Measurements from ENCODE around the gene RUSF1. TPM values are rescaled to one million over a fixed set of nuclear protein-coding genes. Genes with fewer than 3 reads are reported as not detected.
A peak's percentile ranks its signal among the peaks of the same experiment; 100 is the strongest.

RUSF1 gene
- total RNA-seq, 1 experiment from 2014 or later = 59.3 TPM

GRCh38 chr16:31472709-31473203, 35.4 kb downstream of the RUSF1 start:
- Histone ChIP-seq H3K4me2 (ENCODE audit: low read length) (peak overlapping the region; percentile 98), H3K9me3 (ENCODE audit: control insufficient read depth in 1 of 2, insufficient read depth in 1 of 2, low read depth in 1 of 2, low read length in 2 of 2) (no peaks in the 10 kb centered on the region), H3K27ac (ENCODE audit: low read depth, low read length) (peak overlapping the region; percentile 78), H3K9me2 (ENCODE audit: insufficient read depth) (no peaks in the 10 kb centered on the region), H3K4me3 (replicated peaks in 1 of 2; ENCODE audit: low read depth in 1 of 2, low read length in 2 of 2) (peak overlapping the region; percentile 66 to 72), H3K9ac (ENCODE audit: low read length) (peak overlapping the region; percentile 71), H3K36me3 (ENCODE audit: control insufficient read depth in 1 of 2, insufficient read depth in 2 of 2, low read length in 2 of 2) (no peaks in the 10 kb centered on the region), H3K4me1 (ENCODE audit: control insufficient read depth in 1 of 2, insufficient read depth in 2 of 2, low read length in 2 of 2) (peaks cover 11 to 34% of the 10 kb centered on the region in 2 experiments), H2AFZ (ENCODE audit: low read depth, low read length, poor library complexity, severe bottlenecking) (peak overlapping the region; percentile 94), H3K79me2 (ENCODE audit: insufficient read depth, low read length) (no peaks in the 10 kb centered on the region), H4K20me1 (ENCODE audit: insufficient read depth) (no peaks in the 10 kb centered on the region), H3K27me3 (ENCODE audit: insufficient read depth, low read length) (no peaks in the 10 kb centered on the region)
- no TSS peak for BruUV-seq (replicated peaks)
- peak; percentile 89 for ATAC-seq
- peak; percentile 90 for DNase-seq (ENCODE audit: low read depth, low spot score)
- CTCF ChIA-PET = interaction anchor here (0.5 to 1.0 kb wide), 12 partner anchors 8 to 401 kb away, joined by 3 to 32 read pairs (median 3); partner anchors contain the start of genes ARMC5, SLC5A2 and ZNF267
- RAD21 ChIA-PET (ENCODE audit: low non-redundant PET in 1 of 2, low total read pairs in 2 of 2, uncharacterized antibody in 2 of 2, unreplicated experiment in 2 of 2) = interaction anchor here in 1 of 2 experiments (0.6 kb wide), 1 partner anchor 234 kb away, joined by 3 read pairs; no protein-coding TSS in a partner anchor
- POLR2A ChIA-PET = interaction anchor here (1.0 kb wide), 1 partner anchor 13 kb away, joined by 4 read pairs; the partner anchor contains the start of gene ARMC5
- intact Hi-C loops (cut with micrococcal nuclease) = loop anchor here (5.0 kb wide), 1 partner anchor 225 kb away; no protein-coding TSS in a partner anchor
- TF ChIP-seq SRF (IDR thresholded peaks at IDR 0.05; ENCODE audit: low read depth) (no peak), POLR2AphosphoS5 (IDR thresholded peaks at IDR 0.05; ENCODE audit: low read depth, low read length) (peak; percentile 63), TCF7L2 (IDR thresholded peaks at IDR 0.05; ENCODE audit: borderline replicate concordance, extremely low read depth, insufficient read depth, insufficient read length) (no peak), ZNF274 (IDR thresholded peaks at IDR 0.05; ENCODE audit: low read depth, low read length) (no peak), POLR2A (IDR thresholded peaks at IDR 0.05; ENCODE audit: borderline replicate concordance, extremely low read depth, insufficient read depth, insufficient read length) (no peak), EZH2 (IDR thresholded peaks at IDR 0.05) (no peak), RAD21 (IDR thresholded peaks at IDR 0.05; ENCODE audit: low read depth) (peak; percentile 67), ELF1 (IDR thresholded peaks at IDR 0.05; ENCODE audit: borderline replicate concordance, low read depth) (no peak), JUND (IDR thresholded peaks at IDR 0.05) (no peak), EGR1 (IDR thresholded peaks at IDR 0.05; ENCODE audit: low read depth) (no peak), REST (IDR thresholded peaks at IDR 0.05; ENCODE audit: low read depth) (no peak), ZFX (IDR thresholded peaks at IDR 0.05) (no peak), SIN3A (IDR thresholded peaks at IDR 0.05; ENCODE audit: low read depth) (no peak), MAX (IDR thresholded peaks at IDR 0.05) (no peak), YY1 (IDR thresholded peaks at IDR 0.05; ENCODE audit: extremely low read depth, insufficient replicate concordance, low read depth, low read length) (no peak), CBX3 (IDR thresholded peaks at IDR 0.05; ENCODE audit: low read depth) (no peak; the same call in none of the 2 replicates), CTCF (IDR thresholded peaks at IDR 0.05 in 2 of 3, conservative IDR thresholded peaks at IDR 0.05 in 1 of 3; ENCODE audit: borderline replicate concordance in 1 of 3, insufficient read depth in 1 of 3, low read depth in 2 of 3, low read length in 2 of 3) (peak; percentile 80 to 98 (median 86)), FOSL1 (IDR thresholded peaks at IDR 0.05; ENCODE audit: low read depth) (no peak)
- TF ChIP-seq, protein P1, sequence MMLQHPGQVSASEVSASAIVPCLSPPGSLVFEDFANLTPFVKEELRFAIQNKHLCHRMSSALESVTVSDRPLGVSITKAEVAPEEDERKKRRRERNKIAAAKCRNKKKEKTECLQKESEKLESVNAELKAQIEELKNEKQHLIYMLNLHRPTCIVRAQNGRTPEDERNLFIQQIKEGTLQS (IDR thresholded peaks at IDR 0.05) = no peak
- TF ChIP-seq, protein P2, sequence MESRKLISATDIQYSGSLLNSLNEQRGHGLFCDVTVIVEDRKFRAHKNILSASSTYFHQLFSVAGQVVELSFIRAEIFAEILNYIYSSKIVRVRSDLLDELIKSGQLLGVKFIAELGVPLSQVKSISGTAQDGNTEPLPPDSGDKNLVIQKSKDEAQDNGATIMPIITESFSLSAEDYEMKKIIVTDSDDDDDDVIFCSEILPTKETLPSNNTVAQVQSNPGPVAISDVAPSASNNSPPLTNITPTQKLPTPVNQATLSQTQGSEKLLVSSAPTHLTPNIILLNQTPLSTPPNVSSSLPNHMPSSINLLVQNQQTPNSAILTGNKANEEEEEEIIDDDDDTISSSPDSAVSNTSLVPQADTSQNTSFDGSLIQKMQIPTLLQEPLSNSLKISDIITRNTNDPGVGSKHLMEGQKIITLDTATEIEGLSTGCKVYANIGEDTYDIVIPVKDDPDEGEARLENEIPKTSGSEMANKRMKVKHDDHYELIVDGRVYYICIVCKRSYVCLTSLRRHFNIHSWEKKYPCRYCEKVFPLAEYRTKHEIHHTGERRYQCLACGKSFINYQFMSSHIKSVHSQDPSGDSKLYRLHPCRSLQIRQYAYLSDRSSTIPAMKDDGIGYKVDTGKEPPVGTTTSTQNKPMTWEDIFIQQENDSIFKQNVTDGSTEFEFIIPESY (IDR thresholded peaks at IDR 0.05; ENCODE audit: extremely low read depth, insufficient replicate concordance, low read length) = no peak

All from HCT116 (cell line).